WERI-Rb-1 (cell line): Measurements from ENCODE around the gene GPR180.

Experiments used
- DNase-seq: peaks from one replicate; pipeline ENCODE4 v3.0.0-alpha.2; 2020
- H3K27ac ChIP-seq: fragments of 250-450 bp; sonication (Bioruptor Pico); 2 replicates; pipeline ENCODE4 v1.5.1; 2020; ENCODE audit warnings: mild to moderate bottlenecking, moderate library complexity
- H3K27me3 ChIP-seq: fragments of 250-450 bp; sonication (Bioruptor Pico); 2 replicates; pipeline ENCODE4 v1.5.1; 2021; ENCODE audit warnings: mild to moderate bottlenecking, low read depth, moderate library complexity; ENCODE audit not compliant: insufficient read depth, severe bottlenecking
- H3K36me3 ChIP-seq: fragments of 250-450 bp; sonication (Bioruptor Pico); 2 replicates; pipeline ENCODE4 v1.5.1; 2020; ENCODE audit warnings: mild to moderate bottlenecking, moderate library complexity
- H3K4me3 ChIP-seq: 2 replicates; pipeline ENCODE4 v1.5.1; 2011; ENCODE audit warnings: low read depth, mild to moderate bottlenecking, control low read depth, low read length
- H3K9me3 ChIP-seq: fragments of 250-450 bp; sonication (Bioruptor Pico); 2 replicates; pipeline ENCODE4 v1.5.1; 2021; ENCODE audit warnings: mild to moderate bottlenecking, moderate library complexity; ENCODE audit not compliant: severe bottlenecking
- CTCF ChIP-seq: IDR thresholded peaks from 2 replicates; pipeline ENCODE4 v1.5.1; 2011; ENCODE audit warnings: low read depth, mild to moderate bottlenecking, control low read depth, inconsistent platforms, low read length

The GPR180 gene

GRCh38 chr13:94568443-94568842, 33.2 kb upstream of the GPR180 start:
- peaks cover 42% of the 10 kb centered on the region for H3K36me3 ChIP-seq
- no peaks in the 10 kb centered on the region for H3K27me3 ChIP-seq
- TF ChIP-seq CTCF: no peak
- no peak overlapping the region for H3K27ac ChIP-seq
- H3K9me3 ChIP-seq: no peaks in the 10 kb centered on the region
- no peak overlapping the region for H3K4me3 ChIP-seq
- no peak for DNase-seq

GRCh38 chr13:94569615-94570014, 32.0 kb upstream of the GPR180 start:
- no peak for TF ChIP-seq CTCF
- no peaks in the 10 kb centered on the region for H3K27me3 ChIP-seq
- DNase-seq: no peak
- no peak overlapping the region for H3K27ac ChIP-seq
- peaks cover 52% of the 10 kb centered on the region for H3K36me3 ChIP-seq
- H3K4me3 ChIP-seq: no peak overlapping the region
- no peaks in the 10 kb centered on the region for H3K9me3 ChIP-seq

- Histone ChIP-seq H3K4me3 (no peak overlapping the region), H3K36me3 (peaks cover 90% of the 10 kb centered on the region), H3K27ac (no peak overlapping the region), H3K27me3 (no peaks in the 10 kb centered on the region), H3K9me3 (no peaks in the 10 kb centered on the region)
- TF ChIP-seq CTCF: no peak
- no peak for DNase-seq
Observed at GRCh38 chr13:94579063-94579462, 22.6 kb upstream of the GPR180 start.

GRCh38 chr13:94583926-94584325, 17.7 kb upstream of the GPR180 start:
- H3K4me3 ChIP-seq: no peak overlapping the region
- H3K27ac ChIP-seq: no peak overlapping the region
- no peaks in the 10 kb centered on the region for H3K9me3 ChIP-seq
- peaks cover 80% of the 10 kb centered on the region for H3K36me3 ChIP-seq
- no peaks in the 10 kb centered on the region for H3K27me3 ChIP-seq
- TF ChIP-seq CTCF: no peak
- DNase-seq: no peak

GRCh38 chr13:94585543-94586101, 16.0 kb upstream of the GPR180 start:
- Histone ChIP-seq H3K27ac (no peak overlapping the region), H3K9me3 (no peaks in the 10 kb centered on the region), H3K27me3 (no peaks in the 10 kb centered on the region), H3K36me3 (peaks cover 74% of the 10 kb centered on the region), H3K4me3 (no peak overlapping the region)
- no peak for TF ChIP-seq CTCF
- DNase-seq: no peak

- H3K27ac ChIP-seq: no peak overlapping the region
- TF ChIP-seq CTCF: no peak
- peaks cover 74% of the 10 kb centered on the region for H3K36me3 ChIP-seq
- no peaks in the 10 kb centered on the region for H3K9me3 ChIP-seq
- H3K4me3 ChIP-seq: no peak overlapping the region
- no peak for DNase-seq
- no peaks in the 10 kb centered on the region for H3K27me3 ChIP-seq
Observed at GRCh38 chr13:94586371-94586770, 15.3 kb upstream of the GPR180 start.
